ENCODE data around the gene PLCB1. TPM values are rescaled to one million over a fixed set of nuclear protein-coding genes. Genes with fewer than 3 reads are reported as not detected.

PLCB1 gene
- total and polyA plus RNA-seq, 10 of the 15 experiments (the other 5 are each of a cell fraction or from before 2014, with no cell fraction given) = 0.05 to 5.3 (median 0.17) TPM; not detected in 1

- TF ChIP-seq ELK1 (IDR thresholded peaks at IDR 0.05; ENCODE audit: low read depth, low read length) (no peak), SMC3 (IDR thresholded peaks at IDR 0.05; ENCODE audit: borderline replicate concordance, low read length) (no peak), PBX3 (IDR thresholded peaks at IDR 0.05; ENCODE audit: insufficient replicate concordance, low read depth, low read length) (no peak), E2F8 (IDR thresholded peaks at IDR 0.05; ENCODE audit: low read depth, partially characterized antibody) (no peak)
These were observed 76.2 kb downstream of the PLCB1 start (continued) for GRCh38 chr20:8208226-8208625.

- no peaks in the 10 kb centered on the region for H3K36me3 ChIP-seq (ENCODE audit: control insufficient read depth in 2 of 2, insufficient read depth in 2 of 2, low read length in 1 of 2)
- RAD21 ChIA-PET (ENCODE audit: unreplicated experiment) = no interaction called here
- H3K27ac ChIP-seq (ENCODE audit: control insufficient read depth, insufficient read depth) = no peak overlapping the region
- CTCF ChIA-PET = no interaction called here
- no peaks in the 10 kb centered on the region for H3K27me3 ChIP-seq (replicated peaks in 1 of 2; ENCODE audit: control insufficient read depth in 2 of 2, insufficient read depth in 2 of 2, low read length in 1 of 2)
- no peak overlapping the region for H2AFZ ChIP-seq (ENCODE audit: control insufficient read depth, low read depth, low read length)
- in situ Hi-C loops (cut with MboI) = no loop called here
- H4K20me1 ChIP-seq (ENCODE audit: control insufficient read depth, insufficient read depth) = no peaks in the 10 kb centered on the region
- SMC1A ChIA-PET (ENCODE audit: uncharacterized antibody, unreplicated experiment) = no interaction called here
- intact Hi-C loops (cut with micrococcal nuclease; ENCODE audit: unreplicated experiment) = loop anchor here (5.0 kb wide), 1 partner anchor 77 kb away; the partner anchor contains the start of gene PLCB1
- WGBS (ENCODE audit: insufficient coverage, insufficient replicate concordance, low lambda C conversion rate, missing lambda C conversion rate) = 0% methylated on average over 2 of the region's 2 CpGs
- peak; percentile 32 for DNase-seq (ENCODE audit: low read depth, low spot score)
- H3K4me1 ChIP-seq (ENCODE audit: control insufficient read depth, insufficient read depth, low read length) = peaks cover 7% of the 10 kb centered on the region; the same call in 1 of the 2 replicates
- no peaks in the 10 kb centered on the region for H3K79me2 ChIP-seq (ENCODE audit: control insufficient read depth, insufficient read depth, low read length)
- no peak overlapping the region for H3K9ac ChIP-seq (ENCODE audit: control insufficient read depth, insufficient read depth, low read length)
- ATAC-seq = peak; percentile 63
- no peak for FAIRE-seq
- POLR2A ChIA-PET = no interaction called here
- H3K4me3 ChIP-seq = no peak overlapping the region
- no peaks in the 10 kb centered on the region; the same call in 2 of the 3 replicates for H3K9me3 ChIP-seq (replicated peaks; ENCODE audit: control insufficient read depth, insufficient read depth, low read length)
- no TSS peak for BruUV-seq (replicated peaks)
- TF ChIP-seq MTA2 (IDR thresholded peaks at IDR 0.05; ENCODE audit: low read depth) (peak; percentile 51; the same call in 1 of the 2 replicates), POLR2AphosphoS5 (IDR thresholded peaks at IDR 0.05; ENCODE audit: low read length) (no peak), RUNX3 (IDR thresholded peaks at IDR 0.05; ENCODE audit: low read length) (no peak), ATF7 (IDR thresholded peaks at IDR 0.05; ENCODE audit: low read depth) (peak; percentile 36; the same call in 1 of the 2 replicates), MEF2B (IDR thresholded peaks at IDR 0.05; ENCODE audit: partially characterized antibody, poor library complexity, severe bottlenecking) (peak; percentile 33), RELB (IDR thresholded peaks at IDR 0.05; ENCODE audit: low read depth) (peak; percentile 31; the same call in 1 of the 2 replicates), EP300 (IDR thresholded peaks at IDR 0.05; ENCODE audit: borderline replicate concordance in 1 of 2, control insufficient read depth in 1 of 2, low read depth in 2 of 2, low read length in 2 of 2) (peak in 1 of 2 experiments; percentile 42; a peak in 1 of 4 replicates), MEF2A (IDR thresholded peaks at IDR 0.05; ENCODE audit: insufficient read depth, low read depth, low read length) (no peak), ZNF384 (IDR thresholded peaks at IDR 0.05; ENCODE audit: borderline replicate concordance, low read depth, low read length) (peak; percentile 75), IKZF2 (IDR thresholded peaks at IDR 0.05) (peak in 1 of 2 experiments; percentile 26; a peak in 1 of 4 replicates)
- H3K4me2 ChIP-seq (ENCODE audit: control insufficient read depth, insufficient read depth) = no peak overlapping the region
These were observed 77.0 kb downstream of the PLCB1 start for GRCh38 chr20:8209061-8209460.
